ENCODE data around the gene TRIM39. TPM values are rescaled to one million over a fixed set of nuclear protein-coding genes. Genes with fewer than 3 reads are reported as not detected.

The TRIM39 gene
- total and polyA plus RNA-seq, 8 donors, result 5.6 to 12.5 (median 6.9) TPM

GRCh38 chr6:30357678-30358540 is 31.2 kb downstream of the TRIM39 start:
- ATAC-seq (peak in 3 of 4 donors; percentile 88 to 92 (median 91)), DNase-seq (peak in 2 of 6 donors; percentile 15 to 39), FAIRE-seq (no peak)
- no peak overlapping the region for H3K27ac ChIP-seq
- 6 to 7% methylated on average over 40 of the region's 40 CpGs for WGBS, 2 donors
- no peaks in the 10 kb centered on the region for H3K4me1 ChIP-seq
- intact Hi-C loops (cut with DNase I), result no loop called here
- no peaks in the 10 kb centered on the region for H3K36me3 ChIP-seq
- TF ChIP-seq CTCF (IDR thresholded peaks at IDR 0.05), result peak in 3 of 4 donors; percentile 57 to 70 (median 57)
- H3K4me3 ChIP-seq, result peak overlapping the region in 1 of 4 donors; percentile 25
- H3K27me3 ChIP-seq, result peaks cover 0 to 10% (median 4%) of the 10 kb centered on the region in 4 donors
- H3K9me3 ChIP-seq, result no peaks in the 10 kb centered on the region

- ATAC-seq (no peak), DNase-seq (no peak), FAIRE-seq (no peak)
- TF ChIP-seq CTCF (IDR thresholded peaks at IDR 0.05), result no peak
- H3K9me3 ChIP-seq, result no peaks in the 10 kb centered on the region
- WGBS, 2 donors, result 48 to 66% methylated on average over 5 of the region's 5 CpGs
- intact Hi-C loops (cut with DNase I), result no loop called here
- H3K36me3 ChIP-seq, result no peaks in the 10 kb centered on the region
- H3K4me3 ChIP-seq, result no peak overlapping the region
- H3K27me3 ChIP-seq, result peaks cover 0 to 10% (median 4%) of the 10 kb centered on the region in 4 donors
- no peaks in the 10 kb centered on the region for H3K4me1 ChIP-seq
- H3K27ac ChIP-seq, result no peak overlapping the region
Measured at GRCh38 chr6:30359276-30359675, 32.5 kb downstream of the TRIM39 start.

- Histone ChIP-seq H3K9me3 (no peaks in the 10 kb centered on the region), H3K4me1 (no peaks in the 10 kb centered on the region), H3K4me3 (no peak overlapping the region), H3K27me3 (peaks cover 0 to 10% (median 4%) of the 10 kb centered on the region in 4 donors), H3K27ac (no peak overlapping the region), H3K36me3 (no peaks in the 10 kb centered on the region)
- 51 to 53% methylated on average over 13 of the region's 13 CpGs for WGBS, 2 donors
- intact Hi-C loops (cut with DNase I), result no loop called here
- no peak for TF ChIP-seq CTCF (IDR thresholded peaks at IDR 0.05)
- ATAC-seq (no peak), FAIRE-seq (no peak), DNase-seq (no peak)
Measured at GRCh38 chr6:30360139-30360538, 33.4 kb downstream of the TRIM39 start.

- intact Hi-C loops (cut with DNase I), result no loop called here
- Histone ChIP-seq H3K4me1 (no peaks in the 10 kb centered on the region), H3K27me3 (peaks cover 0 to 10% (median 4%) of the 10 kb centered on the region in 4 donors), H3K9me3 (no peaks in the 10 kb centered on the region), H3K27ac (no peak overlapping the region), H3K4me3 (no peak overlapping the region), H3K36me3 (no peaks in the 10 kb centered on the region)
- TF ChIP-seq CTCF (IDR thresholded peaks at IDR 0.05), result no peak
- DNase-seq (no peak), FAIRE-seq (no peak), ATAC-seq (no peak)
- WGBS, 2 donors, result 53 to 61% methylated on average over 2 of the region's 2 CpGs
Measured at GRCh38 chr6:30361661-30362060, 34.9 kb downstream of the TRIM39 start.

- DNase-seq (no peak), ATAC-seq (no peak), FAIRE-seq (no peak)
- H3K4me3 ChIP-seq, result no peak overlapping the region
- no peaks in the 10 kb centered on the region for H3K36me3 ChIP-seq
- H3K9me3 ChIP-seq, result no peaks in the 10 kb centered on the region
- H3K27ac ChIP-seq, result no peak overlapping the region
- peaks cover 0 to 7% (median under 1%) of the 10 kb centered on the region in 4 donors for H3K27me3 ChIP-seq
- no peaks in the 10 kb centered on the region for H3K4me1 ChIP-seq
- no peak for TF ChIP-seq CTCF (IDR thresholded peaks at IDR 0.05)
- 65 to 77% methylated on average over 2 of the region's 2 CpGs for WGBS, 2 donors
- intact Hi-C loops (cut with DNase I), result no loop called here
Measured at GRCh38 chr6:30363459-30363858, 36.7 kb downstream of the TRIM39 start.

Data from pancreas (tissue), 10 donors.